ENCODE results near the gene CCN2. TPM values are rescaled to one million over a fixed set of nuclear protein-coding genes. Genes with fewer than 3 reads are reported as not detected.

The CCN2 gene
- total RNA-seq, 1 experiment from 2014 or later = 67.8 TPM

- TF ChIP-seq ZNF532 (CRISPR knock-in tag; IDR thresholded peaks at IDR 0.05; ENCODE audit: borderline replicate concordance) (no peak), ESRRA (CRISPR knock-in tag; IDR thresholded peaks at IDR 0.05; ENCODE audit: borderline replicate concordance) (no peak), MXD4 (CRISPR knock-in tag; IDR thresholded peaks at IDR 0.05; ENCODE audit: borderline replicate concordance) (no peak), ETV6 (CRISPR knock-in tag; IDR thresholded peaks at IDR 0.05) (no peak), ZNF317 (CRISPR knock-in tag; IDR thresholded peaks at IDR 0.05; ENCODE audit: borderline replicate concordance, low read depth) (no peak), ZNF263 (CRISPR knock-in tag; IDR thresholded peaks at IDR 0.05; ENCODE audit: low read depth) (no peak), ZBTB21 (CRISPR knock-in tag; IDR thresholded peaks at IDR 0.05; ENCODE audit: borderline replicate concordance) (no peak), CDX4 (CRISPR knock-in tag; IDR thresholded peaks at IDR 0.05; ENCODE audit: borderline replicate concordance) (no peak)
These were observed 48.5 kb upstream of the CCN2 start (continued) for GRCh38 chr6:131999545-132000146.

- H3K36me3 Mint-ChIP-seq = peaks cover 11% of the 10 kb centered on the region
- H3K27ac Mint-ChIP-seq = no peak overlapping the region
- DNase-seq (ENCODE audit: low spot score) = no peak
- no peak overlapping the region for H3K4me3 Mint-ChIP-seq
- peaks cover 11% of the 10 kb centered on the region for H3K4me1 Mint-ChIP-seq
- no peaks in the 10 kb centered on the region for H3K27me3 Mint-ChIP-seq (ENCODE audit: low read depth)
- H3K9me3 Mint-ChIP-seq = peaks cover 12% of the 10 kb centered on the region
- ChIA-PET CTCF (no interaction called here), POLR2A (no interaction called here)
- no peak for ATAC-seq
- no peak for TF ChIP-seq RORB (CRISPR knock-in tag; IDR thresholded peaks at IDR 0.05)
- no peak for TF ChIP-seq SMAD4 (CRISPR knock-in tag; IDR thresholded peaks at IDR 0.05)
- TF ChIP-seq GTF2I (CRISPR knock-in tag; conservative IDR thresholded peaks at IDR 0.05) = no peak
- no peak for TF ChIP-seq ZSCAN18 (CRISPR knock-in tag; IDR thresholded peaks at IDR 0.05)
- no peak for TF ChIP-seq EMX1 (CRISPR knock-in tag; IDR thresholded peaks at IDR 0.05)
- no peak for TF ChIP-seq KAT7 (CRISPR knock-in tag; IDR thresholded peaks at IDR 0.05; ENCODE audit: borderline replicate concordance)
- TF ChIP-seq PREB (CRISPR knock-in tag; IDR thresholded peaks at IDR 0.05; ENCODE audit: borderline replicate concordance) = no peak
- TF ChIP-seq JUN (CRISPR knock-in tag; IDR thresholded peaks at IDR 0.05) = no peak
- no peak for TF ChIP-seq NFE2L1 (CRISPR knock-in tag; IDR thresholded peaks at IDR 0.05)
- TF ChIP-seq MXD4 (CRISPR knock-in tag; IDR thresholded peaks at IDR 0.05; ENCODE audit: borderline replicate concordance) = no peak
- TF ChIP-seq FOXP4 (CRISPR knock-in tag; IDR thresholded peaks at IDR 0.05) = no peak
- TF ChIP-seq NR3C1 (CRISPR knock-in tag; conservative IDR thresholded peaks at IDR 0.05; ENCODE audit: low read depth) = no peak
- TF ChIP-seq TEAD1 (CRISPR knock-in tag; IDR thresholded peaks at IDR 0.05) = no peak
- TF ChIP-seq ATF3 (CRISPR knock-in tag; conservative IDR thresholded peaks at IDR 0.05) = no peak
- no peak for TF ChIP-seq TCF7 (CRISPR knock-in tag; IDR thresholded peaks at IDR 0.05; ENCODE audit: low read depth)
- no peak for TF ChIP-seq CDX4 (CRISPR knock-in tag; IDR thresholded peaks at IDR 0.05; ENCODE audit: borderline replicate concordance)
- no peak for TF ChIP-seq E2F5 (CRISPR knock-in tag; IDR thresholded peaks at IDR 0.05)
- no peak for TF ChIP-seq ZNF416 (CRISPR knock-in tag; IDR thresholded peaks at IDR 0.05)
These were observed 47.2 kb upstream of the CCN2 start for GRCh38 chr6:131998255-131998982.
